Prostate gland (tissue), 2 donors: Measurements from ENCODE around the gene SHISA8.

Source experiments
- CTCF ChIP-seq, 4 experiments: fragments of 200-600 bp in 2 of 4; fragments of 450-650 bp in 2 of 4; sonication (generic) in 2 of 4; IDR thresholded peaks; 1 replicate in 3 of 4; 2 replicates in 1 of 4; pipeline ENCODE4 v1.5.1; 2016 to 2019; ENCODE audit warnings: antibody characterized with exemption in 4 of 4, mild to moderate bottlenecking in 2 of 4, moderate library complexity in 2 of 4
- POLR2A ChIP-seq: fragments of 450-650 bp; IDR thresholded peaks from one replicate; pipeline ENCODE4 v1.6.1; 2016; ENCODE audit warnings: antibody characterized with exemption, mild to moderate bottlenecking
- POLR2AphosphoS5 ChIP-seq: sonication (generic); formaldehyde crosslinking; IDR thresholded peaks from one replicate; pipeline ENCODE4 v1.6.1; 2017; ENCODE audit warnings: antibody characterized with exemption

- TF ChIP-seq CTCF (IDR thresholded peaks at IDR 0.05): no peak
- no peak for TF ChIP-seq POLR2A
- TF ChIP-seq POLR2AphosphoS5: no peak
Observed at GRCh38 chr22:41891407-41891806, 23.5 kb downstream of the SHISA8 start.
